Neural progenitor cell (in vitro differentiated cells): ENCODE results near the gene NTMT1. TPM values are rescaled to one million over a fixed set of nuclear protein-coding genes. Genes with fewer than 3 reads are reported as not detected.

Source experiments
- DNase-seq: peaks from one replicate; pipeline ENCODE4 v3.0.0-alpha.2; 2016; ENCODE audit warnings: low spot score
- H2AFZ ChIP-seq: fragments of 200-600 bp; sonication (generic); replicated peaks from 2 replicates; pipeline ENCODE4 v1.6.1; 2016; ENCODE audit warnings: antibody characterized with exemption
- H3F3A ChIP-seq: fragments of 200-600 bp; sonication (generic); 2 replicates; pipeline ENCODE4 v1.6.1; 2016; ENCODE audit warnings: antibody characterized with exemption, low read depth
- H3K27ac ChIP-seq: fragments of 200-600 bp; sonication (generic); 2 replicates; pipeline ENCODE4 v1.5.1; 2016; ENCODE audit warnings: mild to moderate bottlenecking
- H3K27me3 ChIP-seq: fragments of 200-600 bp; sonication (generic); 2 replicates; pipeline ENCODE4 v1.6.1; 2016; ENCODE audit warnings: mild to moderate bottlenecking, moderate library complexity
- H3K36me3 ChIP-seq: fragments of 200-600 bp; sonication (generic); 2 replicates; pipeline ENCODE4 v1.5.1; 2016
- H3K4me1 ChIP-seq: fragments of 200-600 bp; sonication (generic); 2 replicates; pipeline ENCODE4 v1.6.1; 2016; ENCODE audit warnings: mixed run types
- H3K4me2 ChIP-seq: fragments of 200-600 bp; sonication (generic); 2 replicates; pipeline ENCODE4 v1.6.1; 2016
- H3K4me3 ChIP-seq: fragments of 200-600 bp; sonication (generic); 2 replicates; pipeline ENCODE4 v1.5.1; 2016
- H3K79me2 ChIP-seq: fragments of 200-600 bp; sonication (generic); 2 replicates; pipeline ENCODE4 v1.6.1; 2016; ENCODE audit warnings: low read depth
- H3K9ac ChIP-seq: fragments of 200-600 bp; sonication (generic); 2 replicates; pipeline ENCODE4 v1.6.1; 2016
- H3K9me3 ChIP-seq: fragments of 200-600 bp; sonication (generic); 2 replicates; pipeline ENCODE4 v1.5.1; 2016; ENCODE audit warnings: low read depth
- H4K20me1 ChIP-seq: fragments of 200-600 bp; sonication (generic); 2 replicates; pipeline ENCODE4 v1.6.1; 2016; ENCODE audit warnings: low read depth
- H3K27ac Mint-ChIP-seq: 3 replicates; pipeline ENCODE4 v1.8.0; 2021; ENCODE audit warnings: mixed read lengths
- H3K27me3 Mint-ChIP-seq: 2 replicates; pipeline ENCODE4 v1.8.0; 2022; ENCODE audit warnings: low read depth, mild to moderate bottlenecking, inconsistent platforms, moderate library complexity, mixed read lengths; ENCODE audit not compliant: insufficient read depth
- H3K36me3 Mint-ChIP-seq: 3 replicates; pipeline ENCODE4 v1.8.0; 2021; ENCODE audit warnings: mixed read lengths
- H3K4me1 Mint-ChIP-seq: 3 replicates; pipeline ENCODE4 v1.8.0; 2021; ENCODE audit warnings: mixed read lengths
- H3K4me3 Mint-ChIP-seq: 3 replicates; pipeline ENCODE4 v1.8.0; 2021; ENCODE audit warnings: mild to moderate bottlenecking, moderate library complexity, mixed read lengths
- H3K9me3 Mint-ChIP-seq: 3 replicates; pipeline ENCODE4 v1.8.0; 2020; ENCODE audit warnings: mixed read lengths
- EZH2 ChIP-seq: fragments of 200-600 bp; sonication (generic); IDR thresholded peaks from 2 replicates; pipeline ENCODE4 v1.6.1; 2017; ENCODE audit warnings: antibody characterized with exemption, mild to moderate bottlenecking, moderate library complexity
- EZH2phosphoT487 ChIP-seq: fragments of 200-600 bp; sonication (generic); IDR thresholded peaks from 2 replicates; pipeline ENCODE4 v1.6.1; 2017; ENCODE audit warnings: antibody characterized with exemption
- total RNA-seq: library from RNA; depleted of rRNA; stranded (reverse); fragments of >200 nt; gene quantifications from 2 replicates; pipeline ENCODE4 v1.2.3, GENCODE V29; 2015; ENCODE audit warnings: low replicate concordance
- TF ChIP-seq, protein P1 (sequence below): fragments of 200-600 bp; sonication (generic); IDR thresholded peaks from 2 replicates; pipeline ENCODE4 v1.5.1; 2017; ENCODE audit warnings: antibody characterized with exemption, mild to moderate bottlenecking

Gene NTMT1
- total RNA-seq, 1 donor from 2014 or later = 22.2 TPM

DNA sequence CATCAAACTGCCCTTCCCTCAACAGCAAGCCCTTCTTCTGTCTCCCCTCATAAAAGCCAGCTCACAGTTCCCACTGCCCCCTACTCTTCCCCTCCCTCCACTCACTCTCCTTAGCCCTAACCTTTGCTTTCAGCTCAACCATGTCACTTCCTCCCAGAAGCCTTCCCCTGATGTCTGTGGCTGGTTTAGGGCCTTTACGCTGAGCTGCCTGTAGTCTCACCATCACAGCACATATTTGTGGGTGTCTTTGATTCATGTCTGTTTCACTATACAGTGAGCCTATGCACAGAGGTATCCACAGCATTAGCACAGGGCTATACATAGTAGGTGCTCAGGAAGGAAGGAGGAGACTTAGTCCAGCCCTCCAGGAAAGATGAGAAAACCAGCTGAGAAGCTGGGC lies 39.7 kb upstream of the NTMT1 start:
- H4K20me1 ChIP-seq = no peaks in the 10 kb centered on the region
- no peaks in the 10 kb centered on the region for H3K36me3 ChIP-seq
- no peaks in the 10 kb centered on the region for H3K79me2 ChIP-seq
- no peak overlapping the region for H3K9ac ChIP-seq
- H3K27ac ChIP-seq = no peak overlapping the region
- no peak for DNase-seq
- Mint-ChIP-seq H3K4me3 (no peak overlapping the region), H3K36me3 (no peaks in the 10 kb centered on the region), H3K9me3 (no peaks in the 10 kb centered on the region), H3K27ac (peak overlapping the region; percentile 64), H3K27me3 (peaks cover 16% of the 10 kb centered on the region), H3K4me1 (peaks cover 66% of the 10 kb centered on the region)
- no peak overlapping the region for H3K4me2 ChIP-seq
- H2AFZ ChIP-seq = no peak overlapping the region
- H3K4me3 ChIP-seq = no peak overlapping the region
- H3K4me1 ChIP-seq = peaks cover 19% of the 10 kb centered on the region
- no peak for TF ChIP-seq EZH2phosphoT487
- no peaks in the 10 kb centered on the region for H3K9me3 ChIP-seq
- peaks cover 19% of the 10 kb centered on the region for H3F3A ChIP-seq
- H3K27me3 ChIP-seq = no peaks in the 10 kb centered on the region

DNA sequence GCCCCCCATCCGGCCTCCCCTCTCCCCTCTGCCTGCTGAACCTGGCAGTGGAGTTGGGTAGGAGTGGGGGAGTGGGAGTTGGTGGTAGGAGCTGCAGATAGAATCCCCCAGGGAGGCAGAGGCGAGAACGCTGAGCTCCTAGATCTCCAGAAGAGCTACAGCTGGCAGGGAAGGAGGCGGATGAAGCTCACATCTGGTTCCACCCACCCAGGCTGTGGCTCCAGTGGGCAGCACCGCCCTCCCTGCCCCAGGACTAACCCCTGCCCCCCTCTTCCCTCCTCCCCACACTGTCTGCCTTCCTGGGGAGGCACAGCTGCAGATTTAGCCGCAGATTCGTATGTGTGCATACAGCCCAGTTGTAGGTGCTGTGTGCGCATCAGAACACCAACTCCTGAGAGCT lies 39.3 kb upstream of the NTMT1 start:
- Histone ChIP-seq H3K79me2 (no peaks in the 10 kb centered on the region), H4K20me1 (no peaks in the 10 kb centered on the region), H3K27me3 (no peaks in the 10 kb centered on the region), H3K27ac (no peak overlapping the region), H3K4me2 (no peak overlapping the region), H3K9me3 (no peaks in the 10 kb centered on the region), H3K4me1 (peaks cover 19% of the 10 kb centered on the region), H3K9ac (no peak overlapping the region), H3F3A (peaks cover 19% of the 10 kb centered on the region), H3K4me3 (no peak overlapping the region), H2AFZ (no peak overlapping the region), H3K36me3 (no peaks in the 10 kb centered on the region)
- Mint-ChIP-seq H3K27me3 (peaks cover 19% of the 10 kb centered on the region), H3K27ac (no peak overlapping the region), H3K4me3 (peak overlapping the region; percentile 51), H3K4me1 (peaks cover 69% of the 10 kb centered on the region), H3K36me3 (no peaks in the 10 kb centered on the region), H3K9me3 (no peaks in the 10 kb centered on the region)
- no peak for DNase-seq
- no peak for TF ChIP-seq EZH2
- TF ChIP-seq, protein P1, sequence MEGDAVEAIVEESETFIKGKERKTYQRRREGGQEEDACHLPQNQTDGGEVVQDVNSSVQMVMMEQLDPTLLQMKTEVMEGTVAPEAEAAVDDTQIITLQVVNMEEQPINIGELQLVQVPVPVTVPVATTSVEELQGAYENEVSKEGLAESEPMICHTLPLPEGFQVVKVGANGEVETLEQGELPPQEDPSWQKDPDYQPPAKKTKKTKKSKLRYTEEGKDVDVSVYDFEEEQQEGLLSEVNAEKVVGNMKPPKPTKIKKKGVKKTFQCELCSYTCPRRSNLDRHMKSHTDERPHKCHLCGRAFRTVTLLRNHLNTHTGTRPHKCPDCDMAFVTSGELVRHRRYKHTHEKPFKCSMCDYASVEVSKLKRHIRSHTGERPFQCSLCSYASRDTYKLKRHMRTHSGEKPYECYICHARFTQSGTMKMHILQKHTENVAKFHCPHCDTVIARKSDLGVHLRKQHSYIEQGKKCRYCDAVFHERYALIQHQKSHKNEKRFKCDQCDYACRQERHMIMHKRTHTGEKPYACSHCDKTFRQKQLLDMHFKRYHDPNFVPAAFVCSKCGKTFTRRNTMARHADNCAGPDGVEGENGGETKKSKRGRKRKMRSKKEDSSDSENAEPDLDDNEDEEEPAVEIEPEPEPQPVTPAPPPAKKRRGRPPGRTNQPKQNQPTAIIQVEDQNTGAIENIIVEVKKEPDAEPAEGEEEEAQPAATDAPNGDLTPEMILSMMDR = no peak
- no peak for TF ChIP-seq EZH2phosphoT487

DNA sequence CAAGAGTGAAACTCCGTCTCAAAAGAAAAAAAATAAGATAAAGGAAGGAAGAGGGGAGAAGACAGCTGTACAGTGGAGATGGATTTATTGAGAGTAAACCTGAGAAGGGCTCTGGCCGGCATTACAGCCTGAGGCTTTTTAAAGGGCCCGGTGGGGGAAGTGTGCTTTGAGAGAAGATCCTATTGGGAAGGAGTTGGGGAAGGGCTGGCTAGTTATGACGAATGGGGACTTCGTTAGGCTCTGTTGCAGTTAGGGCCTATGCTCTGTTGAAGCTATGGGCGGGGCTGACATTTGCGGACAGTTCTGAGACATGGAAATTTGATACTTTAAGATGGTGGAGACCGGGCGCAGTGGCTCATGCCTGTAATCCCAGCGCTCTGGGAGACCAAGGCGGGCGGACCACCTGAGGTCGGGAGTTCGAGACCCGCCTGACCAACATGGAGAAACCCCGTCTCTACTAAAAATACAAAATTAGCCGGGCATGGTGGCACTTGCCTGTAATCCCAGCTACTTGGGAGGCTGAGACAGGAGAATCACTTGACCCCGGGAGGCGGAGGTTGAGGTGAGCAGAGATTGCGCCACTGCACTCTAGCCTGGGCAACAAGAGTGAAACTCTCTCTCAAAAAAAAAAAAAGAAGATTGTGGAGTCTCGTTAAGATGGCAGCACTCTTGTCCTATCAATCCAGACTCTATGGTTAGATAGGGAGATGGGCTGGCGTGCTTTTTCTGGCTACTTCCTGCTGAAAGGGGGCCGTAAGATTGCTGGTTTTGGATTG lies 38.3 kb upstream of the NTMT1 start:
- Histone ChIP-seq H3K27me3 (no peaks in the 10 kb centered on the region), H2AFZ (no peak overlapping the region), H3K27ac (no peak overlapping the region), H3K4me2 (no peak overlapping the region), H3K4me3 (no peak overlapping the region), H3F3A (peaks cover 19% of the 10 kb centered on the region), H3K36me3 (no peaks in the 10 kb centered on the region), H4K20me1 (no peaks in the 10 kb centered on the region), H3K9ac (no peak overlapping the region), H3K4me1 (peaks cover 25% of the 10 kb centered on the region), H3K79me2 (no peaks in the 10 kb centered on the region), H3K9me3 (no peaks in the 10 kb centered on the region)
- Mint-ChIP-seq H3K4me3 (no peak overlapping the region), H3K4me1 (peaks cover 67% of the 10 kb centered on the region), H3K36me3 (no peaks in the 10 kb centered on the region), H3K9me3 (no peaks in the 10 kb centered on the region), H3K27ac (no peak overlapping the region), H3K27me3 (peaks cover 19% of the 10 kb centered on the region)
- TF ChIP-seq EZH2 = no peak
- TF ChIP-seq, protein P1 = no peak
- no peak for TF ChIP-seq EZH2phosphoT487
- DNase-seq = no peak

DNA sequence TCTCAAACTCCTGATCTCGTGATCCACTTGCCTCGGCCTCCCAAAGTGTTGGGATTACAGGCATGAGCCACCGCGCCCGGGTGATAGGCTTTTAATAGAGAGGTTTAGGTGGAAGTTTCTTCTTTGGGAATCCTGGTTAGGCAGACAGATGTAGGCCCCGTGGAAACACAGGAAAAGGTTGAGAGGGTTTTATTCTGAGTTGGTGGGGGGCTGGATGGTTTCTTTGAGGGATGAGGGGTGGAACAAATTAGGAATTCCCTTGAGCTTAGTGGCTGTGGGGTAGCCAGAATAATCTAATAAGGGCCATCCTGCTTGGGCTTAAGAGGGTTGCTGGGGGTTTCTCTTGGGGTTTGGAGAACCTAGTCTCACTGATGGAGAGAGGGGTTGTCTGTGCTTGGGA lies 35.5 kb upstream of the NTMT1 start:
- H3K79me2 ChIP-seq = no peaks in the 10 kb centered on the region
- H3K9me3 ChIP-seq = no peaks in the 10 kb centered on the region
- H3K4me1 ChIP-seq = peaks cover 28% of the 10 kb centered on the region
- Mint-ChIP-seq H3K4me3 (peak overlapping the region; percentile 39), H3K4me1 (peaks cover 80% of the 10 kb centered on the region), H3K9me3 (no peaks in the 10 kb centered on the region), H3K36me3 (no peaks in the 10 kb centered on the region), H3K27ac (peak overlapping the region; percentile 96), H3K27me3 (peaks cover 14% of the 10 kb centered on the region)
- H4K20me1 ChIP-seq = no peaks in the 10 kb centered on the region
- no peak for DNase-seq
- TF ChIP-seq EZH2 (no peak), EZH2phosphoT487 (no peak)
- TF ChIP-seq, protein P1 = no peak
- H3K36me3 ChIP-seq = no peaks in the 10 kb centered on the region
- peaks cover 27% of the 10 kb centered on the region for H3F3A ChIP-seq
- no peak overlapping the region for H3K9ac ChIP-seq
- peak overlapping the region; percentile 45 for H3K4me2 ChIP-seq
- no peak overlapping the region for H3K27ac ChIP-seq
- no peaks in the 10 kb centered on the region for H3K27me3 ChIP-seq
- peak overlapping the region; percentile 2 for H2AFZ ChIP-seq
- no peak overlapping the region for H3K4me3 ChIP-seq
